HCT116 (cell line): ENCODE results near the gene ERAL1. TPM values are rescaled to one million over a fixed set of nuclear protein-coding genes. Genes with fewer than 3 reads are reported as not detected.

Experiments used
- ATAC-seq: fragments of 200-7000 bp; cut with Tn5 transposase; 2 replicates; pipeline ENCODE4 v1.9.1; 2020; ENCODE audit warnings: mild to moderate bottlenecking, moderate library complexity
- BruUV-seq: library from RNA; stranded (reverse); fragments of 400-500 nt; replicated peaks from 2 replicates; lab custom pipeline; 2021; lab: Mats Ljungman, UMichigan
- CTCF ChIA-PET: fragments of 300-600 bp; sonication (Branson Sonifier 250); formaldehyde crosslinking; loops from one replicate; lab custom pipeline; 2021; ENCODE audit warnings: antibody characterized with exemption; lab: Charles Lee
- POLR2A ChIA-PET: fragments of 300-600, 350-600 bp; sonication (Branson Sonifier 250); formaldehyde crosslinking; loops from one replicate; lab custom pipeline; 2021; ENCODE audit warnings: antibody characterized with exemption; lab: Charles Lee
- RAD21 ChIA-PET, 2 experiments: fragments of 300-600 bp; sonication (Branson Sonifier 250); formaldehyde crosslinking; loops; one replicate each; lab custom pipeline; 2023; ENCODE audit warnings: low total read pairs in 2 of 2; ENCODE audit not compliant: uncharacterized antibody in 2 of 2, unreplicated experiment in 2 of 2, low non-redundant PET in 1 of 2; lab: Charles Lee
- DNase-seq: peaks from one replicate; pipeline ENCODE4 v3.0.0-alpha.2; 2010; ENCODE audit warnings: low read depth, low spot score
- H2AFZ ChIP-seq: fragments of 200-600 bp; shearing (Covaris generic), sonication (generic); 2 replicates; pipeline ENCODE4 v1.6.1; 2017; ENCODE audit warnings: low read depth, mixed run types, mixed read lengths, antibody characterized with exemption, low read length; ENCODE audit not compliant: poor library complexity, severe bottlenecking
- H3K27ac ChIP-seq: 2 replicates; pipeline ENCODE4 v1.5.1; 2012; ENCODE audit warnings: low read depth, low read length
- H3K27me3 ChIP-seq: fragments of 200-600 bp; sonication (generic); 2 replicates; pipeline ENCODE4 v1.6.1; 2016; ENCODE audit warnings: mixed run types, low read length, mixed read lengths; ENCODE audit not compliant: insufficient read depth
- H3K36me3 ChIP-seq, 2 experiments: fragments of 200-500 bp in 1 of 2; fragments of 200-600 bp in 1 of 2; sonication (Bioruptor generic) in 1 of 2; sonication (generic) in 1 of 2; 2 replicates each; pipeline versions ENCODE4 v1.5.1 to v1.6.1; 2014 to 2016; ENCODE audit warnings: low read length in 2 of 2, inconsistent platforms in 1 of 2, mixed read lengths in 1 of 2, mixed run types in 1 of 2; ENCODE audit not compliant: insufficient read depth in 2 of 2, control insufficient read depth in 1 of 2
- H3K4me1 ChIP-seq, 2 experiments: fragments of 200-600 bp in 1 of 2; sonication (generic) in 1 of 2; 2 replicates each; pipeline versions ENCODE4 v1.5.1 to v1.6.1; 2012 to 2017; ENCODE audit warnings: low read length in 2 of 2, inconsistent platforms in 1 of 2, mild to moderate bottlenecking in 1 of 2, mixed read lengths in 1 of 2, mixed run types in 1 of 2, moderate library complexity in 1 of 2; ENCODE audit not compliant: insufficient read depth in 2 of 2, control insufficient read depth in 1 of 2
- H3K4me2 ChIP-seq: fragments of 200-600 bp; sonication (generic); 2 replicates; pipeline ENCODE4 v1.6.1; 2017; ENCODE audit warnings: mixed run types, low read length, mixed read lengths
- H3K4me3 ChIP-seq, 2 experiments: fragments of 200-600 bp in 1 of 2; sonication (generic) in 1 of 2; replicated peaks in 1 of 2; 2 replicates each; pipeline ENCODE4 v1.5.1; 2011 to 2016; ENCODE audit warnings: low read length in 2 of 2, control low read depth in 1 of 2, low read depth in 1 of 2, mild to moderate bottlenecking in 1 of 2, mixed read lengths in 1 of 2, mixed run types in 1 of 2
- H3K79me2 ChIP-seq: fragments of 200-600 bp; sonication (generic); 2 replicates; pipeline ENCODE4 v1.6.1; 2017; ENCODE audit warnings: mild to moderate bottlenecking, mixed run types, low read length, moderate library complexity, mixed read lengths; ENCODE audit not compliant: insufficient read depth
- H3K9ac ChIP-seq: fragments of 200-600 bp; sonication (generic); 2 replicates; pipeline ENCODE4 v1.6.1; 2016; ENCODE audit warnings: low read length, mixed read lengths
- H3K9me2 ChIP-seq: fragments of 200-600 bp; sonication (generic), shearing (Covaris generic); 2 replicates; pipeline ENCODE4 v1.6.1; 2017; ENCODE audit warnings: mixed run types, mild to moderate bottlenecking, moderate library complexity; ENCODE audit not compliant: insufficient read depth
- H3K9me3 ChIP-seq, 2 experiments: fragments of 200-500 bp in 1 of 2; fragments of 200-600 bp in 1 of 2; sonication (Bioruptor generic) in 1 of 2; sonication (generic) in 1 of 2; 2 replicates each; pipeline ENCODE4 v1.6.1; 2014 to 2017; ENCODE audit warnings: low read length in 2 of 2, mixed read lengths in 2 of 2, inconsistent platforms in 1 of 2, low read depth in 1 of 2, mild to moderate bottlenecking in 1 of 2, mixed run types in 1 of 2, moderate library complexity in 1 of 2; ENCODE audit not compliant: control insufficient read depth in 1 of 2, insufficient read depth in 1 of 2
- H4K20me1 ChIP-seq: fragments of 200-600 bp; sonication (generic), shearing (Covaris generic); 2 replicates; pipeline ENCODE4 v1.6.1; 2017; ENCODE audit warnings: mixed run types, mild to moderate bottlenecking, moderate library complexity; ENCODE audit not compliant: insufficient read depth
- ATF3 ChIP-seq: IDR thresholded peaks from 2 replicates; pipeline ENCODE4 v1.6.1; 2012
- CBX3 ChIP-seq: IDR thresholded peaks from 2 replicates; pipeline ENCODE4 v1.6.1; 2012; ENCODE audit warnings: low read depth
- CEBPB ChIP-seq: IDR thresholded peaks from 2 replicates; pipeline ENCODE4 v1.6.1; 2012; ENCODE audit warnings: low read depth
- EZH2 ChIP-seq: fragments of 200-600 bp; sonication (generic); IDR thresholded peaks from 2 replicates; pipeline ENCODE4 v1.6.1; 2017; ENCODE audit warnings: antibody characterized with exemption, mixed run types
- FOSL1 ChIP-seq: IDR thresholded peaks from 2 replicates; pipeline ENCODE4 v1.6.1; 2012; ENCODE audit warnings: low read depth
- POLR2AphosphoS5 ChIP-seq: IDR thresholded peaks from 2 replicates; pipeline ENCODE4 v1.6.1; 2011; ENCODE audit warnings: mild to moderate bottlenecking, low read depth, low read length, moderate library complexity
- RAD21 ChIP-seq: IDR thresholded peaks from 2 replicates; pipeline ENCODE4 v1.6.1; 2012; ENCODE audit warnings: low read depth, mild to moderate bottlenecking
- REST ChIP-seq: IDR thresholded peaks from 2 replicates; pipeline ENCODE4 v1.6.1; 2012; ENCODE audit warnings: low read depth
- SP1 ChIP-seq: IDR thresholded peaks from 2 replicates; pipeline ENCODE4 v1.6.1; 2012; ENCODE audit warnings: low read depth
- ZNF274 ChIP-seq: fragments of 200-500 bp; sonication (Bioruptor generic); IDR thresholded peaks from 2 replicates; pipeline ENCODE4 v1.6.1; 2014; ENCODE audit warnings: mild to moderate bottlenecking, low read depth, low read length, inconsistent platforms
- intact Hi-C: fragments of 100-400 bp; cut with micrococcal nuclease; formaldehyde crosslinking; loops from 2 replicates; pipeline ENCODE4 v1.10.0; 2022
- total RNA-seq: library from RNA; stranded (reverse); gene quantifications from one replicate; pipeline ENCODE4 v1.2.1, GENCODE V29; 2021; ENCODE audit not compliant: unreplicated experiment

ERAL1 gene
- total RNA-seq, 1 experiment from 2014 or later: 52.0 TPM

GRCh38 chr17:28898527-28898955 lies 43.7 kb downstream of the ERAL1 start:
- RAD21 ChIA-PET: interaction anchor here in 1 of 2 experiments (1.1 kb wide), 1 partner anchor 171 kb away, joined by 4 read pairs; no protein-coding TSS in a partner anchor
- no peak for DNase-seq
- no peak overlapping the region for H3K9ac ChIP-seq
- TF ChIP-seq CBX3 (no peak), CEBPB (no peak), ZNF274 (no peak), REST (no peak), SP1 (no peak), ATF3 (no peak), EZH2 (no peak), FOSL1 (no peak), POLR2AphosphoS5 (no peak), RAD21 (no peak)
- TF ChIP-seq, all 23 proteins: peak for 0
- ATAC-seq: no peak
- H3K4me2 ChIP-seq: peak overlapping the region; percentile 89
- H3K27me3 ChIP-seq: no peaks in the 10 kb centered on the region
- no peak overlapping the region for H2AFZ ChIP-seq
- H3K9me2 ChIP-seq: no peaks in the 10 kb centered on the region
- intact Hi-C loops: no loop called here
- H3K9me3 ChIP-seq: no peaks in the 10 kb centered on the region
- ChIA-PET POLR2A (interaction anchor here (0.9 to 2.0 kb wide), 3 partner anchors 19 to 172 kb away, joined by 3 to 5 read pairs (median 4); partner anchors contain the start of genes PHF12 and TLCD1), CTCF (interaction anchor here (1.2 to 1.9 kb wide), 4 partner anchors 135 to 172 kb away, joined by 3 to 7 read pairs (median 5); partner anchors contain the start of gene TLCD1)
- peaks cover 24 to 41% of the 10 kb centered on the region in 2 experiments; a peak in 3 of 4 replicates for H3K4me1 ChIP-seq
- H3K79me2 ChIP-seq: peaks cover 25% of the 10 kb centered on the region
- no peaks in the 10 kb centered on the region for H4K20me1 ChIP-seq
- H3K27ac ChIP-seq: peak overlapping the region; percentile 97; the same call in 1 of the 2 replicates
- H3K36me3 ChIP-seq: 0 out of 4 replicates have a peak, but pooled peaks cover 0 to 6% of the 10 kb centered on the region in 2 experiments
- H3K4me3 ChIP-seq: no peak overlapping the region
- no TSS peak for BruUV-seq
